GM23338 (cell line): ENCODE data around the gene EFCAB8. TPM values are rescaled to one million over a fixed set of nuclear protein-coding genes. Genes with fewer than 3 reads are reported as not detected.

Experiments
- ATAC-seq: fragments of 200-7000 bp; cut with Tn5 transposase; 3 replicates; pipeline ENCODE4 v1.9.1; 2020
- DNase-seq: peaks from one replicate; pipeline ENCODE4 v3.0.0-alpha.2; 2015; ENCODE audit warnings: low spot score
- H2AFZ ChIP-seq: fragments of 200-600 bp; sonication (generic); 2 replicates; pipeline ENCODE4 v1.8.0; 2016; ENCODE audit warnings: antibody characterized with exemption, mild to moderate bottlenecking, moderate library complexity
- H3F3A ChIP-seq: fragments of 200-600 bp; sonication (generic); replicated peaks from 2 replicates; pipeline ENCODE4 v1.8.0; 2017; ENCODE audit warnings: antibody characterized with exemption, mixed run types, low read depth
- H3K27ac ChIP-seq: fragments of 200-600 bp; sonication (generic); 2 replicates; pipeline ENCODE4 v1.6.1; 2016; ENCODE audit warnings: low read depth
- H3K27me3 ChIP-seq: fragments of 200-600 bp; sonication (generic); 2 replicates; pipeline ENCODE4 v1.8.0; 2016; ENCODE audit warnings: mild to moderate bottlenecking, mixed run types, moderate library complexity; ENCODE audit not compliant: insufficient read depth
- H3K36me3 ChIP-seq: fragments of 200-600 bp; sonication (generic); 2 replicates; pipeline ENCODE4 v1.8.0; 2016; ENCODE audit warnings: mild to moderate bottlenecking; ENCODE audit not compliant: insufficient read depth
- H3K4me1 ChIP-seq: fragments of 200-600 bp; sonication (generic); 2 replicates; pipeline ENCODE4 v1.8.0; 2016; ENCODE audit warnings: mild to moderate bottlenecking, moderate library complexity; ENCODE audit not compliant: insufficient read depth
- H3K4me2 ChIP-seq: fragments of 200-600 bp; sonication (generic); 2 replicates; pipeline ENCODE4 v1.7.1; 2017; ENCODE audit warnings: mixed run types
- H3K4me3 ChIP-seq: fragments of 200-600 bp; sonication (generic); 2 replicates; pipeline ENCODE4 v1.6.1; 2016; ENCODE audit warnings: mixed run types
- H3K79me2 ChIP-seq: fragments of 200-600 bp; sonication (generic); replicated peaks from 2 replicates; pipeline ENCODE4 v1.8.0; 2017; ENCODE audit warnings: mild to moderate bottlenecking; ENCODE audit not compliant: insufficient read depth
- H3K9me2 ChIP-seq: fragments of 200-600 bp; sonication (generic); 2 replicates; pipeline ENCODE4 v1.8.0; 2017; ENCODE audit not compliant: insufficient read depth
- H4K20me1 ChIP-seq: fragments of 200-600 bp; sonication (generic); replicated peaks from 2 replicates; pipeline ENCODE4 v1.8.0; 2017; ENCODE audit warnings: mild to moderate bottlenecking; ENCODE audit not compliant: insufficient read depth
- H3K27ac Mint-ChIP-seq: 2 replicates; pipeline ENCODE4 v1.8.0; 2020; ENCODE audit warnings: inconsistent platforms, mild to moderate bottlenecking, moderate library complexity, mixed read lengths
- H3K27me3 Mint-ChIP-seq: 3 replicates; pipeline ENCODE4 v1.8.0; 2022; ENCODE audit warnings: low read depth, mild to moderate bottlenecking, moderate library complexity, mixed read lengths, inconsistent platforms; ENCODE audit not compliant: insufficient read depth, poor library complexity
- H3K36me3 Mint-ChIP-seq: 3 replicates; pipeline ENCODE4 v1.8.0; 2021; ENCODE audit warnings: low read depth, mild to moderate bottlenecking, inconsistent platforms, moderate library complexity, mixed read lengths
- H3K4me1 Mint-ChIP-seq: 3 replicates; pipeline ENCODE4 v1.8.0; 2020; ENCODE audit warnings: mild to moderate bottlenecking, inconsistent platforms, mixed read lengths
- H3K4me3 Mint-ChIP-seq: 3 replicates; pipeline ENCODE4 v1.8.0; 2021; ENCODE audit warnings: moderate library complexity, mild to moderate bottlenecking, inconsistent platforms, mixed read lengths
- H3K9me3 Mint-ChIP-seq: 3 replicates; pipeline ENCODE4 v1.8.0; 2020; ENCODE audit warnings: moderate library complexity, mild to moderate bottlenecking, inconsistent platforms, mixed read lengths
- CREB1 ChIP-seq: fragments of 250-450 bp; sonication (Bioruptor Pico); IDR thresholded peaks from 2 replicates; pipeline ENCODE4 v1.5.0; 2020; ENCODE audit warnings: low read depth, mild to moderate bottlenecking, moderate library complexity
- CTCF ChIP-seq, 2 experiments: fragments of 200-600 bp in 1 of 2; sonication (generic) in 1 of 2; conservative IDR thresholded peaks; 2 replicates each; pipeline versions ENCODE4 v1.5.1 to v1.6.1; 2016 to 2017; ENCODE audit warnings: antibody characterized with exemption in 2 of 2, low read depth in 2 of 2, mild to moderate bottlenecking in 2 of 2, moderate library complexity in 1 of 2
- STAT1 ChIP-seq: IDR thresholded peaks from one replicate; pipeline ENCODE4 v1.6.1; 2016; ENCODE audit warnings: antibody characterized with exemption; ENCODE audit not compliant: unreplicated experiment
- ZNF114 ChIP-seq: fragments of 250-450 bp; sonication (Bioruptor Pico); IDR thresholded peaks from 2 replicates; pipeline ENCODE4 v1.5.0; 2020; ENCODE audit warnings: mild to moderate bottlenecking, moderate library complexity
- ZNF462 ChIP-seq: fragments of 250-450 bp; sonication (Bioruptor Pico); IDR thresholded peaks from 2 replicates; pipeline ENCODE4 v1.5.0; 2020; ENCODE audit warnings: mild to moderate bottlenecking, moderate library complexity
- polyA plus RNA-seq: library from polyadenylated mRNA; unstranded; fragments of >200 nt; fragmentation: Nextera tagmentation; extraction: Ambion mirVana; gene quantifications from 2 replicates; pipeline ENCODE4 v1.2.1, GENCODE V29; 2016
- total RNA-seq: library from RNA; depleted of rRNA; stranded (reverse); fragments of >200 nt; shearing (Covaris generic); gene quantifications from 2 replicates; pipeline ENCODE4 v1.2.3, GENCODE V29; 2014

Gene EFCAB8
- total and polyA plus RNA-seq, 2 experiments from 2014 or later: 0.35 TPM; not detected in 1

- TF ChIP-seq CTCF (conservative IDR thresholded peaks at IDR 0.05; ENCODE audit: low read depth in 2 of 2) (no peak), STAT1 (no peak)
These were observed 51.3 kb downstream of the EFCAB8 start (continued) for GRCh38 chr20:32909896-32910571.

DNA sequence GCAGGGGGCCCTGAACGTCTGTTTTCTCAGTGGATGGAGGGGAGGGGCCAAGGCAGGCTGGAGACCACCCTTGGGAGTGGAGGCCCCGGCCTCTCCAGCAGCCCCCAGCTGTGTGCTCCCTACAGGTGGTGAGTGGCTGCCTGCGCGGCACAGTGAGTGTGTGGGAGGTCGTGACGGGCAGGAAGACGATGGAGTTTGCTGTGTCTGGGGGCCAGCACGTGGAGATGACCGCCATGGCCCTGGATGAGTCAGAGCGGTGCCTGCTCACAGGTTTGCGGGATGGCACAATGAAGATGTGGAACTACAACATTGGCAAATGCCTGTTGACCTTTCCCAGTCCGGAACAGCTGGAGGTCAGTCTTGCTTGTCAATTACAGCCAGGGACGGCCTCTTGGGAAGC, 52.6 kb downstream of the EFCAB8 start:
- Histone ChIP-seq H3K27ac (no peak overlapping the region), H3K9me2 (no peaks in the 10 kb centered on the region), H3K27me3 (no peaks in the 10 kb centered on the region), H3K79me2 (no peaks in the 10 kb centered on the region), H2AFZ (no peak overlapping the region), H3F3A (no peaks in the 10 kb centered on the region), H4K20me1 (no peaks in the 10 kb centered on the region), H3K36me3 (no peaks in the 10 kb centered on the region; the same call in 1 of the 2 replicates), H3K4me2 (no peak overlapping the region), H3K4me1 (no peaks in the 10 kb centered on the region), H3K4me3 (no peak overlapping the region)
- Mint-ChIP-seq H3K36me3 (peaks cover 4% of the 10 kb centered on the region; the same call in 2 of the 3 replicates), H3K9me3 (peaks cover 22% of the 10 kb centered on the region), H3K4me3 (no peak overlapping the region), H3K4me1 (no peaks in the 10 kb centered on the region), H3K27ac (no peak overlapping the region), H3K27me3 (peaks cover 3% of the 10 kb centered on the region)
- TF ChIP-seq ZNF462 (CRISPR knock-in tag) (no peak), STAT1 (no peak), CTCF (conservative IDR thresholded peaks at IDR 0.05; ENCODE audit: low read depth in 2 of 2) (no peak), ZNF114 (no peak), CREB1 (CRISPR knock-in tag) (no peak)
- no peak for DNase-seq
- no peak for ATAC-seq
